ENCODE measurements around the gene MEGF6. TPM values are rescaled to one million over a fixed set of nuclear protein-coding genes. Genes with fewer than 3 reads are reported as not detected.

MEGF6 gene
- total RNA-seq, 5 donors from 2014 or later (not counting 1 experiment from before 2014, with no cell fraction given): 63.3 to 213 (median 193) TPM

- WGBS (ENCODE audit: insufficient coverage): 86% methylated on average over 10 of the region's 17 CpGs
- no peak for DNase-seq
- Mint-ChIP-seq H3K27me3 (peaks cover 0 to 3% of the 10 kb centered on the region in 2 donors), H3K4me3 (no peak overlapping the region), H3K9me3 (no peaks in the 10 kb centered on the region), H3K36me3 (no peaks in the 10 kb centered on the region), H3K4me1 (peaks cover 15 to 16% (median 16%) of the 10 kb centered on the region in 3 donors), H3K27ac (no peak overlapping the region)
- ChIA-PET CTCF (no interaction called here), POLR2A (no interaction called here)
- Histone ChIP-seq H3K4me1 (ENCODE audit: control insufficient read depth in 1 of 2, extremely low read depth in 1 of 2, insufficient read depth in 2 of 2, low read length in 2 of 2) (peaks cover 9 to 18% of the 10 kb centered on the region in 2 experiments), H3K4me3 (ENCODE audit: control insufficient read depth in 1 of 2, extremely low read depth in 1 of 2, low read length in 1 of 2) (no peak overlapping the region), H3K9me3 (no peaks in the 10 kb centered on the region), H3K36me3 (ENCODE audit: control insufficient read depth in 2 of 2, extremely low read depth in 1 of 2, insufficient read depth in 1 of 2, low read length in 1 of 2) (no peaks in the 10 kb centered on the region), H3K27ac (ENCODE audit: low read length) (no peak overlapping the region), H3K27me3 (replicated peaks in 1 of 2; ENCODE audit: control insufficient read depth in 2 of 2, extremely low read depth in 1 of 2, insufficient read depth in 2 of 2, low read length in 1 of 2) (peaks cover 0 to 3% of the 10 kb centered on the region in 2 experiments)
- no peak for ATAC-seq (replicated peaks in 1 of 4)
Measured at GRCh38 chr1:3593334-3593733, 18.0 kb downstream of the MEGF6 start.

GRCh38 chr1:3590951-3591865 lies 20.1 kb downstream of the MEGF6 start:
- Histone ChIP-seq H3K4me1 (ENCODE audit: control insufficient read depth in 1 of 2, extremely low read depth in 1 of 2, insufficient read depth in 2 of 2, low read length in 2 of 2) (no peaks in the 10 kb centered on the region), H3K27me3 (replicated peaks in 1 of 2; ENCODE audit: control insufficient read depth in 2 of 2, extremely low read depth in 1 of 2, insufficient read depth in 2 of 2, low read length in 1 of 2) (no peaks in the 10 kb centered on the region), H3K36me3 (ENCODE audit: control insufficient read depth in 2 of 2, extremely low read depth in 1 of 2, insufficient read depth in 1 of 2, low read length in 1 of 2) (no peaks in the 10 kb centered on the region), H3K4me3 (ENCODE audit: control insufficient read depth in 1 of 2, extremely low read depth in 1 of 2, low read length in 1 of 2) (no peak overlapping the region), H3K27ac (ENCODE audit: low read length) (no peak overlapping the region), H3K9me3 (no peaks in the 10 kb centered on the region)
- Mint-ChIP-seq H3K36me3 (no peaks in the 10 kb centered on the region), H3K4me1 (peaks cover 0 to 3% (median 0%) of the 10 kb centered on the region in 3 donors), H3K27ac (no peak overlapping the region), H3K27me3 (no peaks in the 10 kb centered on the region), H3K4me3 (no peak overlapping the region), H3K9me3 (no peaks in the 10 kb centered on the region)
- ATAC-seq (replicated peaks in 1 of 4) (no peak), DNase-seq (no peak)
- WGBS (ENCODE audit: insufficient coverage): 95% methylated on average over 26 of the region's 33 CpGs
- POLR2A ChIA-PET: no interaction called here
- CTCF ChIA-PET: no interaction called here

- DNase-seq: no peak
Measured at GRCh38 chr1:3590139-3590763, 21.1 kb downstream of the MEGF6 start.

GRCh38 chr1:3588395-3588794 lies 22.9 kb downstream of the MEGF6 start:
- H3K9me3 Mint-ChIP-seq: no peaks in the 10 kb centered on the region
- ATAC-seq (replicated peaks in 1 of 4) (no peak), DNase-seq (no peak)
- Histone ChIP-seq H3K4me1 (ENCODE audit: control insufficient read depth in 1 of 2, extremely low read depth in 1 of 2, insufficient read depth in 2 of 2, low read length in 2 of 2) (no peaks in the 10 kb centered on the region), H3K27me3 (replicated peaks in 1 of 2; ENCODE audit: control insufficient read depth in 2 of 2, extremely low read depth in 1 of 2, insufficient read depth in 2 of 2, low read length in 1 of 2) (no peaks in the 10 kb centered on the region), H3K9me3 (no peaks in the 10 kb centered on the region), H3K27ac (ENCODE audit: low read length) (no peak overlapping the region), H3K4me3 (ENCODE audit: control insufficient read depth in 1 of 2, extremely low read depth in 1 of 2, low read length in 1 of 2) (no peak overlapping the region), H3K36me3 (ENCODE audit: control insufficient read depth in 2 of 2, extremely low read depth in 1 of 2, insufficient read depth in 1 of 2, low read length in 1 of 2) (no peaks in the 10 kb centered on the region)
- no peaks in the 10 kb centered on the region for H3K36me3 Mint-ChIP-seq
- no peak overlapping the region for H3K4me3 Mint-ChIP-seq
- 92% methylated on average over 2 of the region's 5 CpGs for WGBS (ENCODE audit: insufficient coverage)
- ChIA-PET CTCF (no interaction called here), POLR2A (no interaction called here)
- no peaks in the 10 kb centered on the region for H3K4me1 Mint-ChIP-seq
- no peaks in the 10 kb centered on the region for H3K27me3 Mint-ChIP-seq
- H3K27ac Mint-ChIP-seq: no peak overlapping the region

More at GRCh38 chr1:3590139-3590763, 21.1 kb downstream of the MEGF6 start:
- no peak for ATAC-seq (replicated peaks in 1 of 4)
- H3K27me3 ChIP-seq (replicated peaks in 1 of 2; ENCODE audit: control insufficient read depth in 2 of 2, extremely low read depth in 1 of 2, insufficient read depth in 2 of 2, low read length in 1 of 2): no peaks in the 10 kb centered on the region
- no peaks in the 10 kb centered on the region for H3K36me3 ChIP-seq (ENCODE audit: control insufficient read depth in 2 of 2, extremely low read depth in 1 of 2, insufficient read depth in 1 of 2, low read length in 1 of 2)
- H3K4me3 Mint-ChIP-seq: no peak overlapping the region
- H3K27ac Mint-ChIP-seq: no peak overlapping the region
- H3K9me3 ChIP-seq: no peaks in the 10 kb centered on the region
- no peak overlapping the region for H3K4me3 ChIP-seq (ENCODE audit: control insufficient read depth in 1 of 2, extremely low read depth in 1 of 2, low read length in 1 of 2)
- WGBS (ENCODE audit: insufficient coverage): 86% methylated on average over 24 of the region's 27 CpGs
- H3K27ac ChIP-seq (ENCODE audit: low read length): no peak overlapping the region
- H3K36me3 Mint-ChIP-seq: no peaks in the 10 kb centered on the region
- H3K4me1 ChIP-seq (ENCODE audit: control insufficient read depth in 1 of 2, extremely low read depth in 1 of 2, insufficient read depth in 2 of 2, low read length in 2 of 2): no peaks in the 10 kb centered on the region
- POLR2A ChIA-PET: no interaction called here
- no peaks in the 10 kb centered on the region for H3K4me1 Mint-ChIP-seq
- H3K9me3 Mint-ChIP-seq: no peaks in the 10 kb centered on the region
- no peaks in the 10 kb centered on the region for H3K27me3 Mint-ChIP-seq
- CTCF ChIA-PET: no interaction called here

GRCh38 chr1:3586986-3587759 lies 24.1 kb downstream of the MEGF6 start:
- Mint-ChIP-seq H3K4me3 (no peak overlapping the region), H3K4me1 (no peaks in the 10 kb centered on the region), H3K9me3 (no peaks in the 10 kb centered on the region), H3K27ac (no peak overlapping the region), H3K27me3 (no peaks in the 10 kb centered on the region), H3K36me3 (no peaks in the 10 kb centered on the region)
- ATAC-seq (replicated peaks in 1 of 4) (no peak), DNase-seq (no peak)
- ChIA-PET POLR2A (no interaction called here), CTCF (no interaction called here)
- H3K27ac ChIP-seq (ENCODE audit: low read length): no peak overlapping the region
- no peak overlapping the region for H3K4me3 ChIP-seq (ENCODE audit: control insufficient read depth in 1 of 2, extremely low read depth in 1 of 2, low read length in 1 of 2)
- H3K36me3 ChIP-seq (ENCODE audit: control insufficient read depth in 2 of 2, extremely low read depth in 1 of 2, insufficient read depth in 1 of 2, low read length in 1 of 2): no peaks in the 10 kb centered on the region
- H3K4me1 ChIP-seq (ENCODE audit: control insufficient read depth in 1 of 2, extremely low read depth in 1 of 2, insufficient read depth in 2 of 2, low read length in 2 of 2): no peaks in the 10 kb centered on the region
- H3K27me3 ChIP-seq (replicated peaks in 1 of 2; ENCODE audit: control insufficient read depth in 2 of 2, extremely low read depth in 1 of 2, insufficient read depth in 2 of 2, low read length in 1 of 2): peaks cover 0 to 1% of the 10 kb centered on the region in 2 experiments
- WGBS (ENCODE audit: insufficient coverage): 94% methylated on average over 13 of the region's 24 CpGs
- no peaks in the 10 kb centered on the region for H3K9me3 ChIP-seq

- ChIA-PET CTCF (no interaction called here), POLR2A (no interaction called here)
- Histone ChIP-seq H3K27me3 (replicated peaks in 1 of 2; ENCODE audit: control insufficient read depth in 2 of 2, extremely low read depth in 1 of 2, insufficient read depth in 2 of 2, low read length in 1 of 2) (peaks cover 0 to 6% of the 10 kb centered on the region in 2 experiments), H3K4me3 (ENCODE audit: control insufficient read depth in 1 of 2, extremely low read depth in 1 of 2, low read length in 1 of 2) (no peak overlapping the region), H3K27ac (ENCODE audit: low read length) (no peak overlapping the region), H3K36me3 (ENCODE audit: control insufficient read depth in 2 of 2, extremely low read depth in 1 of 2, insufficient read depth in 1 of 2, low read length in 1 of 2) (no peaks in the 10 kb centered on the region), H3K4me1 (ENCODE audit: control insufficient read depth in 1 of 2, extremely low read depth in 1 of 2, insufficient read depth in 2 of 2, low read length in 2 of 2) (no peaks in the 10 kb centered on the region), H3K9me3 (no peaks in the 10 kb centered on the region)
- H3K4me1 Mint-ChIP-seq: no peaks in the 10 kb centered on the region
- no peak for ATAC-seq (replicated peaks in 1 of 4)
- no peaks in the 10 kb centered on the region for H3K9me3 Mint-ChIP-seq
- H3K36me3 Mint-ChIP-seq: no peaks in the 10 kb centered on the region
- H3K27me3 Mint-ChIP-seq: no peaks in the 10 kb centered on the region
- no peak for DNase-seq
- no peak overlapping the region for H3K27ac Mint-ChIP-seq
- WGBS (ENCODE audit: insufficient coverage): 87% methylated on average over 19 of the region's 19 CpGs
- no peak overlapping the region for H3K4me3 Mint-ChIP-seq
Measured at GRCh38 chr1:3585940-3586568, 25.3 kb downstream of the MEGF6 start.
